COR-L47 (cell line): Measurements from ENCODE around the gene RNF43.
"Not testable (repeated sequence)": the region's sequence is repeated elsewhere in the genome, so short reads cannot be mapped to it uniquely, and the experiment has no call there.

Experiments used
- DNase-seq: peaks from one replicate; lab custom pipeline; 2025; lab: John Stamatoyannopoulos, UW

RNF43 gene

DNA sequence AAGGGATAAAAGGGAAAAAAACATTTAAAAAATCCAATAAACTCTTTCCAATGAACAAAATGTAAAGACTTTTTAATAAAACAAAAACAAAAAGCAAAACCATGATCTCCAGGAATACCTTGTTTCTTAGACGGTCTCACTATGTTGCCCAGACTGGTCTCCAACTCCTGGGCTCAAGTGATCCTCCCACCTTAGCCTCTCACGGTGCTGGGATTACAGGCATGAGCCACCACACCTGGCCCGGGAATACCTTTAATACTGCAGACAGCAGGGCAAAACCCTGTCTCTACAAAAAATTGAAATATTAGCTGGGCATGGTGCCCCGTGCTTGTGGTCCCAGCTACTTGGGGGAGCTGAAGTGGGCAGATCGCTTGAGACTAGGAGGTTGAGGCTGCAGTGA is 7.9 kb downstream of the RNF43 start:
- DNase-seq = no peak

DNA sequence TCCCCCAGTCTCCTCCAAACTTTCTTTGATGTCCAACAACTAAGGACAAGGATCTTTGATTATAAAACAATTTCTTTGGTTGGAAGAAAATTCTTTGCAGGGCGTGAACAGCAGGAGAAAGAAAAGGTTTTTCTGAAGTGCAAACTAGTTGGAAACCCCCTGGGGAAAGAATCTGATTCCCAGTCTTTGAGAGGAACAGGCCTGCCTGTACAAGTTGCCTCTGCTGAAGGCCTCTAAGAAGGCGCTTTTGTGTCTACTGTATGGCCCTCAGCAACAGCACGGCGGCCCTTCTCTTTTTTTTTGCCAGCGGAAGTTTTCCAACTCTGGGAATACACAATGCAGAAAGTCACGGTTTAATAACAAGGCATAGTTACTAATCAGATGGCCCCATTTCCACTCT is 14.0 kb downstream of the RNF43 start:
- no peak for DNase-seq

DNA sequence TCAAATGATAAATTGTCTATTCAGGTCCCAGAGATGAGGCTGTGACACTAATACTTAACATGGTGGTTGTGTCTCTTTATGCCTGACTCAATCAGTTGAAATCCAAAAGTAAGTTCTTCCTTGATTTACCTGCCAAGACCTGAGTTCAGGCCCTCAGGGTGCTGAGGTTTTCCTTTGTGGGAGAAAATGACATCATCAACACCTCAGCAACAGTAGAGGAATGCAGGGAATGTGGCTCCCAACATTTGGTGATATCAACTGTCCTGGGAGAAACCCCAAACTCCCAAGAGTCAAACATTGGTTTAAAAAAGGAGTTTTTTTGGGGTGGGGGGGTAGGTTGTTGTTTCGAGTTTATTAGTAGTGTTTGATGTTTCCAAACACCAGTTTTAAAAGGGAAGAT is 14.7 kb downstream of the RNF43 start:
- DNase-seq = no peak

DNA sequence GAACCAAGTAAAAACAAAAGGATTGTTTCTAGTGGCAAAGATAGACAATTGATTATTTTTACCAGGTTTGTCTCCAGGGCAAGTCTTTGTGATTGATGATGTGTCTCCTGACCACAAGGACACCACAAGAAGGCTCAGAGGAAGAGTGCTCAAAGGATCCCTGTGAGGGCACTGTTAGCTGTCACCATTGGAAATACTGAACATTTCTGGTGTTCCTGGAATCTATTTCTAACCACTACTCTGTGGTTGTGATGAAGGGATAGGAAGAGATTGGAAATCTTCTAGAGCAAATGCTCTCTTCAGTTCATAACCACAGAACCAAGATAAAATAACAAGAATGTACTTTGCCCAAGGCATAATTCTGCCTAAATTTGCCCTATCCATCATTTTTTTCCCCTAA is 15.3 kb downstream of the RNF43 start:
- no peak for DNase-seq

DNA sequence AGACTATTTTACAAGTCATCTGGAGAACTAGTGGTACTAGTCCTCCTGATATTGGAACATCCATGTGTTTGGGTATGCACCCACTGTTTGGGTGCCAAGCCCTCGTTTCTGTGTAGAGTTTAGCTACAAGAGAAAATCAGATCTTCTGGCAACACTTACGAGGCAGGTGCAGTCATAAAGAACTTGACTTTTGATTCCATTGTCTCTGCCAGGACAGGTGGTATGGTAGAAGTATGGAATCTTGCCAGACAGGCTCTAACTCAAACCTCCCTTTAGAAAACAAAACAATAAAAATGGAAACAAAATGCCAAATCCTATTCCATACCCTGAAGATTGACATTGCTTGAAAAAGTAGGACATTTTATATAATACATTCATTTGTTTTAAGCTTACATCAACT is 16.0 kb downstream of the RNF43 start:
- peak; percentile 44 for DNase-seq

DNA sequence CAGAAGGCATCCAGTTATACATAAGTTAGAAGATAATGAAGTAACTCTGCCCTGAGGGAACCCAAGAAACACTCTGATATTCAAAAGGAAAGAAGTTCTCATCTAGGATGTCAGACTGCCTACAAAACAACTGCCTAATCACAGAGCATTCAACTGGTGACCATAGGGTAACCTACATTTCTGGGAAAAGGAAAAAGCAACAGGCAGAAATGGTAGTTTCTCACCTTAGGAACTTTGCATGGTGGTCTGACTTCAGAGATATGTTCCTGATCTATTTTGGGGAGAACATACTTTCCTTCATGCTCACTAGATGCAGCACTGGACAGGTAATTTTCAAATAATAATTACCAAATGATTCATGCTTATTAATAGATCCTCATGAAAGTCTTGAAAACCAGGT is 16.5 kb downstream of the RNF43 start:
- DNase-seq = no peak

DNA sequence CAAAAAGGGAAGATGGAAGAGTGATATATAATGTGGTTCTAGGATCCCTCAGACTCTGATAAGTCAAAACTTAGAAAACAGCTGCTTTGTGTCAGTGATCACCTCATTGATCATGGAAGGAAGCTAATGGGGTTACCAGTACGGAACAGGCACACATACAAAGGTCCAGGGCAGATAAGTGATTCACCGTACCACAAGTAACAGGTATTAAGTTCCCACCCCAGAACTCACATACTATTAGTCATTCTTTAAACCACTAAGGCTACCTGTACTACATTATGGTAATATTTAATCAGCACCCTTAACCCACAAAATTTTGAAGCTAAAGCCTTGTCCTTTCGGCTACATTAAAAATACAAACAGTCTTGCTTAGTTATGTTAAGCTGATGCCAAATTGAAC is 17.4 kb downstream of the RNF43 start:
- DNase-seq = no peak

DNA sequence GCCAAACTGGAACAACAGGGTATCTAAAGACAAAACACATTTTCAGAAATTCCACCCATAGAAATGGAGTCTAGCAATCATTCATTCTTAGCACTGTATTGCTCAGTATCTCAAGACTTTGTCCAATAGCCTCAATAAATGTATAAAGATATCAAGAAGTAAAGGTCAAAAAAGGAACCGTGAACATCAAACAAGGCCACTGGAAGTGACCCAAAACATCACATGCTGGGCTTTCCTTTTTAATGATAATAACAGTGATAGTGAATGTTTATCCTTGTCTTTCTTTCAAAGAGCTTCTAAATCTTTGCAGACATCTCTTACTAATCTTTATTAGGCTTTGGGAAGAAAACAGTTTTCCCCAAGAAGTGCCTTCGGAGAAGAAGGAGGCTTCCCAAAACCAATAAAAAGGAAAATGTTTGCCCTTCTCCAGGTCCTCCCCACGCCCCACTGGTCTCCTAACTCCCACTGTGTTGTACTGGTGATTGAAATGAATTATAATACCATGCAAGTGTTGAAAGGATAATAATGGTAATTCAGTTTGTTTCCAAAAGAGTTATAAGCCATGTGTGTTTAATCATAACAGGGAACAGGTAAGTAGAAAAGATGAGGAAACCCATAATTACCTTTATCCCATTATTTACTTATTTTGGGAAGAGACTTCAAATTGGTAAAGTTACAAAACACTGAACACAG is 18.6 kb downstream of the RNF43 start:
- peak; percentile 50 for DNase-seq

DNA sequence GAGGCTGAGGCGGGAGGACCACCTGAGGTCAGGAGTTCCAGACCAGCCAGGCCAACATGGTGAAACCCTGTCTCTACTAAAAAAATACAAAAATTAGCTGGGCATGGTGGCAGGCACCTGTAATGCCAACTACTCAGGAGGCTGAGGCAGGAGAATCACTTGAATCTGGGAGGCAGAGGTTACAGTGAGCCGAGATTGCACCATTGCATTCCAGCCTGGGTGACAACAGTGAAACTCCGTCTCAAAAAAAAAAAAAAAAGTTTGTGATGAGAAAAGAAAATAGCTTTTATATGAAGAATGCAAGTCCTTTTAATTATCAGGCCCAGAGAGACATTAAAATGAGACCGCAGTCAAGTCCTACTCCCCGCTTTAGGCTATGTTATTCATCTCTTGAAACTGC is 19.9 kb downstream of the RNF43 start:
- not testable (repeated sequence) for DNase-seq

DNA sequence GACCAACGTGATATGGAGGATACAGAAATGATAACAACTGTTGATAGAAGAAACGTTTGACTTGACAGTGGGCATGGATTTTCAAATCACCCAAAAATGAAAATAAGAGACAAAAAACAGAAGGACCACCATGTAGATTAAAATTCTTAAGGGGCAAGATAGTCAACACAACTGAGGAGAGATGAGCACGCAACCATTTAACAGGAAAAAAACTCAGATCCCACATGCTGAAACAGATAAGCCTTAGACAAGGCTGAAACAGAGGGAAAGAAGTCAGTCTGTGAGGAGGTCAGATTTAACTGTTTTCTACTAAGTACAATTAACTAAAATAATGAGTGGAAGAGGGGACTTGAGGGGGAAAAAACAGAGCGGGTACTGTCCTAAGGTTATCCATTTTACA is 21.2 kb downstream of the RNF43 start:
- DNase-seq = no peak

DNA sequence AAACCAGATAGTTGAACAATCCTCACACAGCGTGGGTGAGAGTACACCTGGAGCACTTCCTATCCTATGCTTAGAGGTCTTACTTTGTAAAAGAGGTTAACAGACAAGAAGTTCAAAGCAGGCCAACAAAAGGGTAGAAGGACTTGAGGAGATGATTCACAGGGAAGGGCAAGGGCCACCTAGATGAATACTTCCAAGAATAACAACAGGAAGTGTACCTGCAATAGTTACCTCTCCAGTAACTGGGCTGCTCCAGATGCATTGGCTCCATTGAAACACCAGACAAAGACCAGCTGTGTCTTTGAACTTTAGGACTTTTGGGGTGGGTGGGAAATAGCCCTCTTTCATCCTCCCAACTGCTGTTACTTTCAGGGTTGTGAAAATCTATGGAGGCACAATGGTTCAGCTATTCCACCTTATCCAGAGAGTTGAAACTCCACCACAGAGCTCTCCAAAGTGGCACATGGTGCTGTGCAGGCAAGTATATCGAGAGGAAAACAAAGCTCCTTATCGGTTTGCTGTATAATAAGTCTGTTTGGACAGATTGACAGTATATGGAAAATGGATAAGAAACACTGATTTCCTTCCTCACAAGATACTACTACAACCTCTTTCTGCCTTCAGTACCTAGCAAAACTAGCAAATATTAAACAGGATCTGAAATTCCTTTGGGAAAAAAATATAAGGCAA is 22.7 kb downstream of the RNF43 start:
- no peak for DNase-seq

DNA sequence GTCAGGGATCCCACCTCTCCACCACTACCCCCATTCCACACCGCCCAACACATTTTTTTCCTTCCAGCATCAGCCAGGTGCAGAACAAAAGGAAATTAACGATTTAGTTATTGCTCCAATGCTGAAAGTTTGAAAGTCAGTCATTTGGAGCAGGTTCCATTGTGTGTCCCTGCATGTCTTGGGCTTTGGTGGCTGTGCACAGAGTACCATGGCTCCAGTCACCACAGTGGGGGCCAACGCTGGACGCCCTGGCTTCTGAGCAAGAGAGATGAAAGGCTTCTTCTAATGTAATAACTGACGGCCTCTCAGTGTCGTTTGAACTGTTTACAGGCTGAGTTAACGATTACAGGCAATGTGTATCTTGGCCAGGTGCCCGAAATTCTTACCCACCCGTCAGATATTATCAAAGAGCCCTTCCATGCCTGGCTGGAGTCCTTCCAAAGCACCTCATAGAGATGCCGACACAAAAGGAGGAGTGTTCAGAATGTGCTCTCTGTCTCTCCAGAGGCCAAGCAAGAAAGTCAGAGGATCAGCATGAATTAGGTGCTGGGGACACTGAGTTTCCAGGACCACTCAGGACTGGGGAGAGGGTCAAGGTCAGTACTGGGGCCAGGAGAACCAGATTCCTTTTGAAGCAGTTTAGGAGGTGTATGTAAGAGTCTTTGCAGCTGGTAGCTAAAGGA is 25.9 kb downstream of the RNF43 start:
- DNase-seq = peak; percentile 98

DNA sequence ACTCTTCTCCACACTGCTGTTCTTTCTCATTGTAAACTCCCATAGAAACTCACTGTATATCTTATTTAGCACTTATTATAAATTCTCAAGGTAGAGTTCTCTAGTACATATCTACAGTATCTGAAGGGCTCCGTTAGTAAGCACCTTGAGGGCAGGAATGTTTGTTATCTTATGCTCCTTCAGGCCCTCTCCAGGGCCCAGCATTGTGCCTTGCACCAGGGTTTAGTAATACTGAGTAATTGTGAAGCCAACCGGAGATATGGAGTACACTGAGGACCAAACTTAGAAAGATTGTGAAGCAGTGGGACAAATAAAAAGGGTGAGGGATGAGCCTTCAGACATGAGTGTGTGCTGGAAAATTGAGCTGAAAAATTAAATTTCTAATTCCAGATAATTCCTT is 26.4 kb downstream of the RNF43 start:
- DNase-seq = no peak

DNA sequence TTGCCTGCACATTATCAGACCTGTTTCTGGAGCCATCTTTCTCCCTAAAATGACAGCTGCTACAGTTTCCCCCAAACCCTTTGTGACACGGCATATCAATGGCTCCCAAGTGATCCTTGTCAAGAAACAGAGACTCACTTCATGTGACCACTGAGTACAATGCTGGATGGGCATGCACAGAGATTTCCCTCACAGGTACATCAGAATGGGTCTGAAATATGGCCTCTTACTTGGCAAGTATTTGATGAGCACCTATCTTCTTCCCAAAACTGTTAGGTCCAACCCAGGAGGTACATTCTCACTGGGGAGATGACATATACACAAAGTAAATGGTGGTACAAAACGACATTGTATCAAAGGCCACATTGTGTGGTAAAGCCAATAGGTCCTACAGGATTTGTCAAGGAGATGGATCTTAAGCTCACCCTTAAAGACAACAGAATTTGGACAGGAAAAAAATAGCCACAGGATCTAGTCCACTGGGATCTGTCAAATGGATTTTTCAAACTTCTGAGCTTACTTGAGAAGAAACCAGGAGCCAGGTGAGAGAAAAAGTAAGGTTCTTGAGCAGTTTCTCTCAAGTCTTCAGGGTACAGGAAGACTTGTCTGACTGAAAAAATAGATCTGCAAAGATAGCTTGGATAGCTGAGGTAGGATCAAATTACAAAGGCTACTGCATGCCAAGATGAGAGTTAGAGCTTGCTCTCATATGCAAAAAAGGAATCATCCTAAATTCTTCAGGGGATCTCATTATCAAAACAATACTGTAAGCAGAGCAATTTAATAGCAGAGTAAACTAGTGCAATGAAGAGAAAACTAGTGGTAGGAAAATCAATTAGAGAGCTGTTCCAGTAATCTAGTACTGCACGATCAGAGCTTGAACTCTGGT is 28.8 kb downstream of the RNF43 start:
- DNase-seq = no peak

DNA sequence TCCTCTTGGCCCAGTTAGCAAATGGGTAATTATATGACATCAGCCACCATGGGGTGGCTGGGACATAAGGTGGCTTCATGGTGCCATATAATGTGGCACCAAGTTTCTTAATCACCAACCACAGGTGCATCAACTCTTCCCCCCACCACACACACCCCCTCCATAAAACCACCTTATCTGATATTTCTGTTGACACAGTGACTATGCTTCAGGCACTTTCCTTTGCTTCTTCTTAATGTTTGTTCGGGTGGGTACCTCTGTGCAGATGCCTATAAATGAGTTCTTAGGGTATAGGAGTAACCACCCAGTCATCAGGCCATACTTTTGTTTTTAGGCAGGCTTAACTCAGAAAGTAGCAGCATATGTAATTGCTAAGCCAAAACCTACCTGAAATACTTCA is 29.5 kb downstream of the RNF43 start:
- DNase-seq = no peak

DNA sequence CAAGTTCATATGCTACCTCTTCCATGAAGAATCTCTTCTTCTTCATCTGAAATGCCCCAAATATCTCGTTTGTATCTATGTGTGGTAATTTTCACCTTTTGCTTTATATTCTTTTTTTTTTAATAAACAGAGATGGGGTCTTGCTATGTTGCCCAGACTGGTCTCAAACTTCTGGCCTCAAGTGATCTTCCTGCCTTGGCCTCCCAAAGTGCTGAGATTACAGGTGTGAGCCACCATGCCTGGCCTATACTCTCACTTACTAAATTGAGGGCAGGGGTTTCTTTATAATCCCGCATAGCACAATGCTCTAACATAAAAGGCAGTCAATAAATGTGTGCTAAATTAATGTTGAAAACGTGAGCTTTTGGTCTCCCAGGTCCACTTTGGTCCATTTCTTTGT is 30.6 kb downstream of the RNF43 start:
- DNase-seq = no peak

DNA sequence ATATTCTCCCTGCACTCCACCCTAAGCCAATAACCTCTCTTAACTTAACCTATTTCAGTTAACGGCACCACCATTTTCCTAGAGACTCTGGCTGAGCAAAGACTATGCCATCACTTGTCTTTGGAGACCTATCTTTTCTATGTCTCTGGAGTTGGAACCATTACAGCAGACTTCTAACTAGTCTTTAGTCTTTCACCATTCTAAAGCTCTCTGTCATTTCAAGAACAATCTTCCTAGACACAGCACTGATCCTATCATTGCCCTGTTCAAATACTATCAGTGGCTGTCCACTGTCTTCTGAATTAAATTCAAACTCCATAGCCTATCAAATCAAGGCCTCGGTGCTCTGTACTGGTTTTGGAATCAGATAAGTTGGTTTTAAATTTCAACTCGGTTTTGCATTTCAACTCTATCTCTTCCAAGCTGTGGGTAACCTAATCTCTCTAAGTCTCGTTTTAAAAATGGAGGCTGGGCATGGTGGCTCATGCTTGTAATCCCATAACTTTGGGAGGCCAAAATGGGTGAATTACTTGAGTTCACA is 31.9 kb downstream of the RNF43 start:
- no peak for DNase-seq

DNA sequence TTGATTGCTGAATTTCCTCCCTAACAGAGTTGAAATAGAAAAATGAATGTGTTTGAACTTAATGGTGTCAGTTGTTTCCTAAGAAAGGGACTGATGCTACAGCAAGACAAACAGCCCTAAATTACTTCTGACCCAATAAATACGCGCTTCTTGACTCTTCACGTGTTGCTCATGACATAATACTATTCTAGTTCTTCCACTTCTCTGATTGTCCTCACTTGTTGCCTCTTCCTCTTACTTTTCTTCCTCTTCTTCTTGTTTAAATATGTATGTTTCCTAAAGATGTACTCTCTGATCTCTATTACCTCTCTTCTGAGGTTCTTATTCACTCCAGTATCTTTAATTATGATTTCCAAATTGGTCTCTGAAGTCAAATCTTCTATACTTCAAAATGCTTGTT is 32.4 kb downstream of the RNF43 start:
- DNase-seq = no peak

DNA sequence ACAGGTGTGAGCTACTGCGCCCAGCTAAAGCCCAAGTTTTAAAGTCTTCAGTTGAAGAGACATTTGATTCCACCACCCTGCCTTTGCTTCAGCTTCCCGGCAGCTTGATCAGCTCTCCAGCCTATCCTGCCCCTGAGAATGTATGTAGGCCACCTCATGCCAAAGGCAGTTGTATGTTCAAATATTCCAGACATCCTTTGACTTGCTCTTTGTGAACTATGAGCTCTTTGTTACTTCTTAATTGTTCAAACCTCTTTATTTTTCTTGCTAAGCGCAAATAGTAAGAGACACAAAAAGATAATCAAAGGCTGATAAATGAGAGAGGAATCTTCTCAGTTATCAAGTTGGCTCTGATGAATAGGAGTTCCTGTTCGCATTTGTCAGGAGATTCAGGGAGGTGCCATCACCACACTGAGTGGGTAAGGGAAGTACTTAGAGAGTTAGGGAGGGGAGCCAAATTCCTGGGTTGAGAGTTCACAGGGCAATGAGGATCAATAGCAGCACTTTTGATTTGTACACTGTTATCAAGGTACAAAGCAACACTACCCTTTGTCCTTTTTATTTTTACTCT is 33.4 kb downstream of the RNF43 start:
- no peak for DNase-seq

DNA sequence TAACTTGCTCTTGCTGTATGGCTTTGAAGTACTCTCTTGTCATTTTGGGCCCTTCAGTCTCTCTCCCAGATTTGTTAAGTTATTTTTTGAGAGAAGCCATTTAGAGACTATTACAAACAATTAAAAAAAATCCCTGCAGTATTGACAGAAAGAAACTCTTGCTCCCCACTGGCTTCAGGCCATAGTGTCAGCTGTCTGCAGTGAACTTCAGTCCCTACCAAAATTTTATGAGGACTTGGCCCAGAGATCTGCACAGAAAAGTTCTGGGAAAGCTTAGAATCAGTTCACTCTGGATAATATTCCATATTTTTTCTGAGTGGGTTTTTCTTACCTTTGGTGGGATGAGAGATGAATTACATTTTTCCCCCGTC is 34.5 kb downstream of the RNF43 start:
- no peak for DNase-seq

DNA sequence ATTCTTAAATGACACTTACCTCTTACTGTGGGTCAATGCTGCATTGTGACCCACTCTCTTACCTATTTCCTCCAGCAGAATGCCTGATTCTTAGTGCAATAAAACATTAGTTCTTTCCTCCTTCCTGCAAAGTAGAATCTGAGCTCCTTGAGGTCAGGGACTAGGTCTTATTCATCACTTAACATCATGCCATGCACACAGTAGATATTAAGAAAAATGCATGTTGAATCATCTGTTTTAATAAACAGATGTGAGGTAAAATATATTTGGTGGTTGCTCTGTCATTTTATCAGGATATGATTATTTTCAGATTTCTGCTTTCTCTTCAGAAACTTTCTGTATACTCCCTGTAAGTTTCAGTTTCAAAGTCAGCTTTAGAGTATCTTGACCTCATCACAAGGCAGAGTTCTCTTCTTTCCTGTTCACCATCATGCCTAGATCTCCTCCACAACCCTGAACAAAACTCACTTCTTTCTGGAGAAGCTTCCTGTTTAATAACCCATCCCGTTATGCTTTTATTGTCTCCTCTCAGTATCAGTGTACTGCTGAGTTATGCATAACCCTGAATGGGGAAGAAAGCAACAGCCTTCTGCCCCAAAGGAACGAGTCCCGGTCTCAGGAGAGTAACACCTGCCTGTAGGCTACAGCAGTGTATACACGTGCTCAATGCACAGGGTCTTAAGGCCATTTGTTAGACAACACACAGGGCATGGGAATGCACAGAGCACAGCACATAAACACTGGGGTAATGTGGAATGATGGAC is 35.0 kb downstream of the RNF43 start:
- no peak for DNase-seq
